OCI-LY3 (cell line): ENCODE data around the gene LAMC1.

Experiments
- EZH2phosphoT487 ChIP-seq: fragments of 200-600 bp; shearing (Covaris generic); IDR thresholded peaks from 2 replicates; pipeline ENCODE4 v1.6.1; 2018; ENCODE audit warnings: antibody characterized with exemption, mixed run types, low read depth
- TF ChIP-seq, protein P1 (sequence below): fragments of 200-600, 300-600 bp; sonication (generic); IDR thresholded peaks from 2 replicates; pipeline ENCODE4 v1.5.1; 2014; ENCODE audit warnings: antibody characterized with exemption, low read length, low read depth

DNA sequence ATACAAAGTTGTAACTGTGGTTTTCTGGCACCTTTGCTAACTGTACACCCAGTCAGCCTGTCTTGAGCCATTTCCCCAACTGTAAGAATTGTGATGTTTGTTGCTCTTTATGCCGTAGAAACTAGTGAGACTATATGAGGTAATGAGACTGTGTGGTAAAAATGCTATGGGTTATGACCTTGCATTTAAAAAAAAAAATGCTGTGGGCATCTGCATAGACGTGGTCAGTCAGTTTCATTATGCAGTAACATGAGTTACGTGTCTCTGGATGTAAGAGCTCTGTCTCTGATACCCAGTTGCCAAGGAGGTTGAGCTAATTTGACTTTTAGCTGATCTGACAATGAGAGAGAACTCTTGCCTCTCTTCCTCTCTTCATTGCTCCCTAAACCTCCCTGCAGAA lies 82.2 kb downstream of the LAMC1 start:
- TF ChIP-seq EZH2phosphoT487, result no peak
- TF ChIP-seq, protein P1, sequence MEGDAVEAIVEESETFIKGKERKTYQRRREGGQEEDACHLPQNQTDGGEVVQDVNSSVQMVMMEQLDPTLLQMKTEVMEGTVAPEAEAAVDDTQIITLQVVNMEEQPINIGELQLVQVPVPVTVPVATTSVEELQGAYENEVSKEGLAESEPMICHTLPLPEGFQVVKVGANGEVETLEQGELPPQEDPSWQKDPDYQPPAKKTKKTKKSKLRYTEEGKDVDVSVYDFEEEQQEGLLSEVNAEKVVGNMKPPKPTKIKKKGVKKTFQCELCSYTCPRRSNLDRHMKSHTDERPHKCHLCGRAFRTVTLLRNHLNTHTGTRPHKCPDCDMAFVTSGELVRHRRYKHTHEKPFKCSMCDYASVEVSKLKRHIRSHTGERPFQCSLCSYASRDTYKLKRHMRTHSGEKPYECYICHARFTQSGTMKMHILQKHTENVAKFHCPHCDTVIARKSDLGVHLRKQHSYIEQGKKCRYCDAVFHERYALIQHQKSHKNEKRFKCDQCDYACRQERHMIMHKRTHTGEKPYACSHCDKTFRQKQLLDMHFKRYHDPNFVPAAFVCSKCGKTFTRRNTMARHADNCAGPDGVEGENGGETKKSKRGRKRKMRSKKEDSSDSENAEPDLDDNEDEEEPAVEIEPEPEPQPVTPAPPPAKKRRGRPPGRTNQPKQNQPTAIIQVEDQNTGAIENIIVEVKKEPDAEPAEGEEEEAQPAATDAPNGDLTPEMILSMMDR, result no peak
